Measurements from ENCODE around the gene QSER1. TPM values are rescaled to one million over a fixed set of nuclear protein-coding genes. Genes with fewer than 3 reads are reported as not detected.
"Not testable (repeated sequence)": the region's sequence is repeated elsewhere in the genome, so short reads cannot be mapped to it uniquely, and the experiment has no call there.

Gene QSER1
- total RNA-seq, 4 donors from 2014 or later: 35.5 to 59.9 (median 42.6) TPM

GRCh38 chr11:33028537-33028914 is 135.9 kb downstream of the QSER1 start:
- intact Hi-C loops (cut with DNase I): no loop called here
- WGBS, 2 donors: 39 to 51% methylated on average over 2 of the region's 2 CpGs
- Histone ChIP-seq H3K27ac (no peak overlapping the region), H3K27me3 (no peaks in the 10 kb centered on the region), H3K36me3 (no peaks in the 10 kb centered on the region), H3K4me3 (replicated peaks in 1 of 3) (no peak overlapping the region), H3K9me3 (no peaks in the 10 kb centered on the region), H3K4me1 (no peaks in the 10 kb centered on the region)
- no peak for DNase-seq
- TF ChIP-seq CTCF (IDR thresholded peaks at IDR 0.05) (no peak), POLR2A (IDR thresholded peaks at IDR 0.05) (no peak)

GRCh38 chr11:33029218-33029617 is 136.6 kb downstream of the QSER1 start:
- intact Hi-C loops (cut with DNase I); H3K36me3 ChIP-seq; H3K27me3 ChIP-seq; H3K27ac ChIP-seq; H3K9me3 ChIP-seq; H3K4me3 ChIP-seq (replicated peaks in 1 of 3); H3K4me1 ChIP-seq; DNase-seq: not testable (repeated sequence)
- 69 to 76% methylated on average over 6 of the region's 6 CpGs for WGBS, 2 donors

Small RNAs within 50 kb of the gene (small RNA-seq; reads per million reads assigned to genes)
- not detected for gene RF00019

Other genes with a start within 250 kb of the QSER1 start
- under 1 TPM in 2 of 4 donors, not detected in 2; 0.15 to 0.27 TPM for gene CCDC73, start 98.1 kb upstream of the QSER1 start, total RNA-seq
- 10 to 100 TPM; 13.4 to 20.8 (median 17.7) TPM for gene PRRG4, start 62.9 kb upstream of the QSER1 start, total RNA-seq
- 1 to 10 TPM in 2 of 4 donors, under 1 TPM in 1, not detected in 1; 0.63 to 2.6 (median 1.6) TPM for gene DEPDC7, start 123.1 kb downstream of the QSER1 start, total RNA-seq
- gene TCP11L1, start 146.8 kb downstream of the QSER1 start, total RNA-seq: 10 to 100 TPM; 11.9 to 19.5 (median 17.2) TPM